Small intestine (tissue), 4 donors: ENCODE data around the gene SELENBP1. TPM values are rescaled to one million over a fixed set of nuclear protein-coding genes. Genes with fewer than 3 reads are reported as not detected.

Experiments
- polyA plus RNA-seq, 4 donors: library from polyadenylated mRNA; stranded (reverse) in 3 of 4; unstranded in 1 of 4; fragments of 200-250 nt in 3 of 4; fragments of 120-200 nt in 1 of 4; gene quantifications; one replicate each; pipeline versions ENCODE4 v1.2.1 to v1.2.3, GENCODE V29; 2013
- donor health status: healthy with polysubstance abuse.
- donor health status: Bipolar disorder and iron deficiency.
- donor health status: healthy.

SELENBP1 gene
- polyA plus RNA-seq, 4 donors: 83.7 to 302 (median 132) TPM

Other genes with a start within 250 kb of the SELENBP1 start
- gene SEMA6C, start 226.1 kb downstream of the SELENBP1 start, polyA plus RNA-seq: 100 to 1,000 TPM in 1 of 4 donors, 10 to 100 TPM in 2, 1 to 10 TPM in 1; 8.7 to 140 (median 46.9) TPM
- 10 to 100 TPM in 1 of 4 donors, 1 to 10 TPM in 3; 1.6 to 16.2 (median 4.8) TPM for gene TNFAIP8L2, start 216.1 kb downstream of the SELENBP1 start, polyA plus RNA-seq
- 1 to 10 TPM; 3.2 to 9.9 (median 6.2) TPM for gene LYSMD1, start 206.8 kb downstream of the SELENBP1 start, polyA plus RNA-seq
- 10 to 100 TPM; 35.4 to 69.6 (median 47.4) TPM for gene SCNM1, start 206.6 kb downstream of the SELENBP1 start, polyA plus RNA-seq
- 1 to 10 TPM in 1 of 4 donors, under 1 TPM in 2, not detected in 1; 0.19 to 1.9 (median 0.38) TPM for gene TMOD4, start 196.7 kb downstream of the SELENBP1 start, polyA plus RNA-seq
- gene VPS72, start 182.5 kb downstream of the SELENBP1 start, polyA plus RNA-seq: 10 to 100 TPM; 27.3 to 40.1 (median 32.0) TPM
- 10 to 100 TPM; 18.8 to 31.7 (median 31.4) TPM for gene PIP5K1A, start 174.2 kb downstream of the SELENBP1 start, polyA plus RNA-seq
- gene PSMD4, start 118.0 kb downstream of the SELENBP1 start, polyA plus RNA-seq: 100 to 1,000 TPM; 112 to 182 (median 153) TPM
- 10 to 100 TPM; 12.2 to 24.0 (median 12.9) TPM for gene ZNF687, start 90.4 kb downstream of the SELENBP1 start, polyA plus RNA-seq
- gene PI4KB, start 45.3 kb downstream of the SELENBP1 start, polyA plus RNA-seq: 10 to 100 TPM; 30.3 to 52.5 (median 33.8) TPM
- gene RFX5, start 25.5 kb downstream of the SELENBP1 start, polyA plus RNA-seq: 10 to 100 TPM; 12.4 to 36.8 (median 25.8) TPM
- gene PSMB4, start 26.9 kb upstream of the SELENBP1 start, polyA plus RNA-seq: 100 to 1,000 TPM; 230 to 434 (median 365) TPM
- gene POGZ, start 86.8 kb upstream of the SELENBP1 start, polyA plus RNA-seq: 10 to 100 TPM; 11.1 to 77.1 (median 16.0) TPM
- gene CGN, start 138.7 kb upstream of the SELENBP1 start, polyA plus RNA-seq: 100 to 1,000 TPM in 3 of 4 donors, 10 to 100 TPM in 1; 33.5 to 286 (median 211) TPM
- gene TUFT1, start 167.6 kb upstream of the SELENBP1 start, polyA plus RNA-seq: 10 to 100 TPM in 2 of 4 donors, 1 to 10 TPM in 2; 8.5 to 31.7 (median 11.5) TPM
- gene SNX27, start 239.3 kb upstream of the SELENBP1 start, polyA plus RNA-seq: 10 to 100 TPM in 1 of 4 donors, 1 to 10 TPM in 3; 4.3 to 19.2 (median 7.0) TPM